Osteoblast (primary cell): ENCODE measurements around the gene HELT. TPM values are rescaled to one million over a fixed set of nuclear protein-coding genes. Genes with fewer than 3 reads are reported as not detected.

Experiments used
- DNase-seq: peaks from one replicate; pipeline ENCODE4 v3.0.0; 2011; ENCODE audit warnings: low spot score, mixed read lengths; ENCODE audit not compliant: insufficient read length; ENCODE audit errors: missing footprints
- H2AFZ ChIP-seq: 2 replicates; pipeline ENCODE4 v1.6.0; 2011; ENCODE audit warnings: mild to moderate bottlenecking, low read length
- H3K27ac ChIP-seq: 2 replicates; pipeline ENCODE4 v1.5.1; 2011; ENCODE audit warnings: mild to moderate bottlenecking, low read depth, low read length, moderate library complexity
- H3K27me3 ChIP-seq: 2 replicates; pipeline ENCODE4 v1.6.0; 2012; ENCODE audit warnings: mild to moderate bottlenecking, control low read depth, inconsistent platforms, low read length, moderate library complexity; ENCODE audit not compliant: insufficient read depth
- H3K36me3 ChIP-seq: 2 replicates; pipeline ENCODE4 v1.5.1; 2011; ENCODE audit warnings: mild to moderate bottlenecking, low read length, control low read depth, moderate library complexity; ENCODE audit not compliant: insufficient read depth
- H3K4me1 ChIP-seq: 2 replicates; pipeline ENCODE4 v1.5.1; 2011; ENCODE audit warnings: mild to moderate bottlenecking, low read length, control low read depth, moderate library complexity; ENCODE audit not compliant: insufficient read depth
- H3K4me2 ChIP-seq: 2 replicates; pipeline ENCODE4 v1.6.0; 2011; ENCODE audit warnings: mild to moderate bottlenecking, low read length; ENCODE audit not compliant: insufficient read depth
- H3K4me3 ChIP-seq: fragments of 200-600 bp; sonication (generic); 3 replicates; pipeline ENCODE4 v1.5.1; 2012; ENCODE audit warnings: mild to moderate bottlenecking, low read length, inconsistent platforms; ENCODE audit not compliant: insufficient read depth
- H3K79me2 ChIP-seq: 2 replicates; pipeline ENCODE4 v1.6.0; 2012; ENCODE audit warnings: mild to moderate bottlenecking, low read length, control low read depth, inconsistent platforms; ENCODE audit not compliant: insufficient read depth
- H3K9me3 ChIP-seq: 2 replicates; pipeline ENCODE4 v1.5.1; 2011; ENCODE audit warnings: low read depth, low read length, control low read depth
- H4K20me1 ChIP-seq: 2 replicates; pipeline ENCODE4 v1.6.0; 2012; ENCODE audit warnings: mild to moderate bottlenecking, low read length, control low read depth; ENCODE audit not compliant: insufficient read depth
- CTCF ChIP-seq: IDR thresholded peaks from 2 replicates; pipeline ENCODE4 v1.5.1; 2011; ENCODE audit warnings: mild to moderate bottlenecking, low read depth, low read length, moderate library complexity; ENCODE audit errors: extremely low read depth
- total RNA-seq: library from RNA; depleted of rRNA; stranded (reverse); fragments of >200 nt; gene quantifications from 2 replicates; pipeline ENCODE4 v1.2.3, GENCODE V29; 2012

Gene HELT
- total RNA-seq, 1 donor: not detected

- no peaks in the 10 kb centered on the region for H3K79me2 ChIP-seq
- H2AFZ ChIP-seq: no peak overlapping the region
- no peaks in the 10 kb centered on the region for H3K4me1 ChIP-seq
- H4K20me1 ChIP-seq: no peaks in the 10 kb centered on the region
- no peak overlapping the region for H3K4me2 ChIP-seq
- H3K27me3 ChIP-seq: peaks cover 9% of the 10 kb centered on the region
- TF ChIP-seq CTCF: no peak
- no peaks in the 10 kb centered on the region for H3K36me3 ChIP-seq
- H3K9me3 ChIP-seq: no peaks in the 10 kb centered on the region
- no peak overlapping the region for H3K4me3 ChIP-seq
- H3K27ac ChIP-seq: no peak overlapping the region
- DNase-seq: no peak
These were observed 26.4 kb upstream of the HELT start for GRCh38 chr4:184991860-184992259.

- no peaks in the 10 kb centered on the region for H3K79me2 ChIP-seq
- no peaks in the 10 kb centered on the region for H3K9me3 ChIP-seq
- no peaks in the 10 kb centered on the region for H4K20me1 ChIP-seq
- TF ChIP-seq CTCF: no peak
- no peak overlapping the region for H3K27ac ChIP-seq
- peaks cover 9% of the 10 kb centered on the region for H3K27me3 ChIP-seq
- no peaks in the 10 kb centered on the region for H3K36me3 ChIP-seq
- DNase-seq: no peak
- H3K4me3 ChIP-seq: no peak overlapping the region
- no peak overlapping the region for H2AFZ ChIP-seq
- no peaks in the 10 kb centered on the region for H3K4me1 ChIP-seq
- H3K4me2 ChIP-seq: no peak overlapping the region
These were observed 25.9 kb upstream of the HELT start for GRCh38 chr4:184992422-184992821.

- H3K4me3 ChIP-seq: no peak overlapping the region
- no peak overlapping the region for H3K27ac ChIP-seq
- no peak overlapping the region for H3K4me2 ChIP-seq
- H4K20me1 ChIP-seq: no peaks in the 10 kb centered on the region
- no peaks in the 10 kb centered on the region for H3K4me1 ChIP-seq
- no peaks in the 10 kb centered on the region for H3K9me3 ChIP-seq
- H3K36me3 ChIP-seq: no peaks in the 10 kb centered on the region
- no peak overlapping the region for H2AFZ ChIP-seq
- DNase-seq: no peak
- no peak for TF ChIP-seq CTCF
- H3K79me2 ChIP-seq: no peaks in the 10 kb centered on the region
- H3K27me3 ChIP-seq: peaks cover 9% of the 10 kb centered on the region
These were observed 25.0 kb upstream of the HELT start for GRCh38 chr4:184993247-184993646.

GRCh38 chr4:184994010-184994622 lies 24.2 kb upstream of the HELT start:
- Histone ChIP-seq H3K4me3 (no peak overlapping the region), H3K9me3 (no peaks in the 10 kb centered on the region), H3K36me3 (no peaks in the 10 kb centered on the region)

More at GRCh38 chr4:184994010-184994622, 24.2 kb upstream of the HELT start:
- Histone ChIP-seq H3K4me1 (no peaks in the 10 kb centered on the region), H2AFZ (no peak overlapping the region), H3K79me2 (no peaks in the 10 kb centered on the region), H3K27ac (no peak overlapping the region), H3K27me3 (peaks cover 9% of the 10 kb centered on the region), H4K20me1 (no peaks in the 10 kb centered on the region), H3K4me2 (no peak overlapping the region)
- no peak for DNase-seq
- no peak for TF ChIP-seq CTCF
